ENCODE measurements around the gene BEGAIN. TPM values are rescaled to one million over a fixed set of nuclear protein-coding genes. Genes with fewer than 3 reads are reported as not detected.

BEGAIN gene
- total and polyA plus RNA-seq, 2 experiments from 2014 or later = 1.4 to 2.5 TPM

GRCh38 chr14:100548295-100548655 is 38.9 kb downstream of the BEGAIN start:
- no peaks in the 10 kb centered on the region for H3K27me3 ChIP-seq
- no peak overlapping the region for H3K4me2 ChIP-seq
- no peak for DNase-seq (ENCODE audit: low spot score)
- no peaks in the 10 kb centered on the region for H3K9me3 ChIP-seq (ENCODE audit: low read depth)
- no peak for TF ChIP-seq CTCF (IDR thresholded peaks at IDR 0.05; ENCODE audit: poor library complexity)
- TF ChIP-seq EZH2phosphoT487 (IDR thresholded peaks at IDR 0.05; ENCODE audit: low read depth, severe bottlenecking, unreplicated experiment) = no peak
- no peak for TF ChIP-seq EZH2 (IDR thresholded peaks at IDR 0.05; ENCODE audit: borderline replicate concordance)
- no peaks in the 10 kb centered on the region for H3K4me1 ChIP-seq (ENCODE audit: insufficient read depth)
- no peaks in the 10 kb centered on the region for H4K20me1 ChIP-seq (ENCODE audit: insufficient read depth, poor library complexity, severe bottlenecking)
- 88% methylated on average over 5 of the region's 5 CpGs for WGBS (ENCODE audit: low lambda C conversion rate, missing lambda C conversion rate)
- no peak overlapping the region for H3K4me3 ChIP-seq
- H2AFZ ChIP-seq = no peak overlapping the region
- no peaks in the 10 kb centered on the region for H3K9me2 ChIP-seq (replicated peaks; ENCODE audit: insufficient read depth)
- H3K27ac ChIP-seq = no peak overlapping the region
- H3K79me2 ChIP-seq = no peaks in the 10 kb centered on the region
- H3K36me3 ChIP-seq (replicated peaks; ENCODE audit: insufficient read depth, low read depth) = no peaks in the 10 kb centered on the region

- Histone ChIP-seq H3K79me2 (no peaks in the 10 kb centered on the region), H3K9me3 (ENCODE audit: low read depth) (no peaks in the 10 kb centered on the region), H3K4me3 (no peak overlapping the region), H4K20me1 (ENCODE audit: insufficient read depth, poor library complexity, severe bottlenecking) (no peaks in the 10 kb centered on the region), H3K27me3 (no peaks in the 10 kb centered on the region), H3K9me2 (replicated peaks; ENCODE audit: insufficient read depth) (no peaks in the 10 kb centered on the region), H3K27ac (no peak overlapping the region), H3K36me3 (replicated peaks; ENCODE audit: insufficient read depth, low read depth) (no peaks in the 10 kb centered on the region), H3K4me1 (ENCODE audit: insufficient read depth) (no peaks in the 10 kb centered on the region), H3K4me2 (no peak overlapping the region), H2AFZ (no peak overlapping the region)
- 72% methylated on average over 18 of the region's 18 CpGs for WGBS (ENCODE audit: low lambda C conversion rate, missing lambda C conversion rate)
- DNase-seq (ENCODE audit: low spot score) = no peak
- TF ChIP-seq EZH2phosphoT487 (IDR thresholded peaks at IDR 0.05; ENCODE audit: low read depth, severe bottlenecking, unreplicated experiment) (no peak), CTCF (IDR thresholded peaks at IDR 0.05; ENCODE audit: poor library complexity) (no peak), EZH2 (IDR thresholded peaks at IDR 0.05; ENCODE audit: borderline replicate concordance) (no peak)
Observed at GRCh38 chr14:100547633-100548294, 39.5 kb downstream of the BEGAIN start.

- WGBS (ENCODE audit: low lambda C conversion rate, missing lambda C conversion rate) = 82% methylated on average over 5 of the region's 28 CpGs
Observed at GRCh38 chr14:100546051-100546443, 41.2 kb downstream of the BEGAIN start.

More at GRCh38 chr14:100546051-100546443, 41.2 kb downstream of the BEGAIN start:
- Histone ChIP-seq H3K9me2 (replicated peaks; ENCODE audit: insufficient read depth) (no peaks in the 10 kb centered on the region), H2AFZ (no peak overlapping the region), H3K27ac (no peak overlapping the region), H3K4me3 (no peak overlapping the region), H3K27me3 (no peaks in the 10 kb centered on the region), H4K20me1 (ENCODE audit: insufficient read depth, poor library complexity, severe bottlenecking) (no peaks in the 10 kb centered on the region), H3K4me1 (ENCODE audit: insufficient read depth) (no peaks in the 10 kb centered on the region), H3K9me3 (ENCODE audit: low read depth) (no peaks in the 10 kb centered on the region), H3K36me3 (replicated peaks; ENCODE audit: insufficient read depth, low read depth) (no peaks in the 10 kb centered on the region), H3K79me2 (no peaks in the 10 kb centered on the region), H3K4me2 (no peak overlapping the region)
- no peak for TF ChIP-seq EZH2 (IDR thresholded peaks at IDR 0.05; ENCODE audit: borderline replicate concordance)
- no peak for TF ChIP-seq EZH2phosphoT487 (IDR thresholded peaks at IDR 0.05; ENCODE audit: low read depth, severe bottlenecking, unreplicated experiment)
- TF ChIP-seq CTCF (IDR thresholded peaks at IDR 0.05; ENCODE audit: poor library complexity) = no peak
- no peak for DNase-seq (ENCODE audit: low spot score)

All from hepatocyte (in vitro differentiated cells).